HCT116 (cell line): ENCODE measurements around the gene MCEE. TPM values are rescaled to one million over a fixed set of nuclear protein-coding genes. Genes with fewer than 3 reads are reported as not detected.

Source experiments
- ATAC-seq: fragments of 200-7000 bp; cut with Tn5 transposase; 2 replicates; pipeline ENCODE4 v1.9.1; 2020; ENCODE audit warnings: mild to moderate bottlenecking, moderate library complexity
- BruUV-seq: library from RNA; stranded (reverse); fragments of 400-500 nt; replicated peaks from 2 replicates; lab custom pipeline; 2021; lab: Mats Ljungman, UMichigan
- CTCF ChIA-PET: fragments of 300-600 bp; sonication (Branson Sonifier 250); formaldehyde crosslinking; loops from one replicate; lab custom pipeline; 2021; ENCODE audit warnings: antibody characterized with exemption; lab: Charles Lee
- POLR2A ChIA-PET: fragments of 300-600, 350-600 bp; sonication (Branson Sonifier 250); formaldehyde crosslinking; loops from one replicate; lab custom pipeline; 2021; ENCODE audit warnings: antibody characterized with exemption; lab: Charles Lee
- RAD21 ChIA-PET, 2 experiments: fragments of 300-600 bp; sonication (Branson Sonifier 250); formaldehyde crosslinking; loops; one replicate each; lab custom pipeline; 2023; ENCODE audit warnings: low total read pairs in 2 of 2; ENCODE audit not compliant: uncharacterized antibody in 2 of 2, unreplicated experiment in 2 of 2, low non-redundant PET in 1 of 2; lab: Charles Lee
- DNase-seq: peaks from one replicate; pipeline ENCODE4 v3.0.0-alpha.2; 2010; ENCODE audit warnings: low read depth, low spot score
- H2AFZ ChIP-seq: fragments of 200-600 bp; shearing (Covaris generic), sonication (generic); 2 replicates; pipeline ENCODE4 v1.6.1; 2017; ENCODE audit warnings: low read depth, mixed run types, mixed read lengths, antibody characterized with exemption, low read length; ENCODE audit not compliant: poor library complexity, severe bottlenecking
- H3K27ac ChIP-seq: 2 replicates; pipeline ENCODE4 v1.5.1; 2012; ENCODE audit warnings: low read depth, low read length
- H3K27me3 ChIP-seq: fragments of 200-600 bp; sonication (generic); 2 replicates; pipeline ENCODE4 v1.6.1; 2016; ENCODE audit warnings: mixed run types, low read length, mixed read lengths; ENCODE audit not compliant: insufficient read depth
- H3K36me3 ChIP-seq, 2 experiments: fragments of 200-500 bp in 1 of 2; fragments of 200-600 bp in 1 of 2; sonication (Bioruptor generic) in 1 of 2; sonication (generic) in 1 of 2; 2 replicates each; pipeline versions ENCODE4 v1.5.1 to v1.6.1; 2014 to 2016; ENCODE audit warnings: low read length in 2 of 2, inconsistent platforms in 1 of 2, mixed read lengths in 1 of 2, mixed run types in 1 of 2; ENCODE audit not compliant: insufficient read depth in 2 of 2, control insufficient read depth in 1 of 2
- H3K4me1 ChIP-seq, 2 experiments: fragments of 200-600 bp in 1 of 2; sonication (generic) in 1 of 2; 2 replicates each; pipeline versions ENCODE4 v1.5.1 to v1.6.1; 2012 to 2017; ENCODE audit warnings: low read length in 2 of 2, inconsistent platforms in 1 of 2, mild to moderate bottlenecking in 1 of 2, mixed read lengths in 1 of 2, mixed run types in 1 of 2, moderate library complexity in 1 of 2; ENCODE audit not compliant: insufficient read depth in 2 of 2, control insufficient read depth in 1 of 2
- H3K4me2 ChIP-seq: fragments of 200-600 bp; sonication (generic); 2 replicates; pipeline ENCODE4 v1.6.1; 2017; ENCODE audit warnings: mixed run types, low read length, mixed read lengths
- H3K4me3 ChIP-seq, 2 experiments: fragments of 200-600 bp in 1 of 2; sonication (generic) in 1 of 2; replicated peaks in 1 of 2; 2 replicates each; pipeline ENCODE4 v1.5.1; 2011 to 2016; ENCODE audit warnings: low read length in 2 of 2, control low read depth in 1 of 2, low read depth in 1 of 2, mild to moderate bottlenecking in 1 of 2, mixed read lengths in 1 of 2, mixed run types in 1 of 2
- H3K79me2 ChIP-seq: fragments of 200-600 bp; sonication (generic); 2 replicates; pipeline ENCODE4 v1.6.1; 2017; ENCODE audit warnings: mild to moderate bottlenecking, mixed run types, low read length, moderate library complexity, mixed read lengths; ENCODE audit not compliant: insufficient read depth
- H3K9ac ChIP-seq: fragments of 200-600 bp; sonication (generic); 2 replicates; pipeline ENCODE4 v1.6.1; 2016; ENCODE audit warnings: low read length, mixed read lengths
- H3K9me2 ChIP-seq: fragments of 200-600 bp; sonication (generic), shearing (Covaris generic); 2 replicates; pipeline ENCODE4 v1.6.1; 2017; ENCODE audit warnings: mixed run types, mild to moderate bottlenecking, moderate library complexity; ENCODE audit not compliant: insufficient read depth
- H3K9me3 ChIP-seq, 2 experiments: fragments of 200-500 bp in 1 of 2; fragments of 200-600 bp in 1 of 2; sonication (Bioruptor generic) in 1 of 2; sonication (generic) in 1 of 2; 2 replicates each; pipeline ENCODE4 v1.6.1; 2014 to 2017; ENCODE audit warnings: low read length in 2 of 2, mixed read lengths in 2 of 2, inconsistent platforms in 1 of 2, low read depth in 1 of 2, mild to moderate bottlenecking in 1 of 2, mixed run types in 1 of 2, moderate library complexity in 1 of 2; ENCODE audit not compliant: control insufficient read depth in 1 of 2, insufficient read depth in 1 of 2
- H4K20me1 ChIP-seq: fragments of 200-600 bp; sonication (generic), shearing (Covaris generic); 2 replicates; pipeline ENCODE4 v1.6.1; 2017; ENCODE audit warnings: mixed run types, mild to moderate bottlenecking, moderate library complexity; ENCODE audit not compliant: insufficient read depth
- CBX3 ChIP-seq: IDR thresholded peaks from 2 replicates; pipeline ENCODE4 v1.6.1; 2012; ENCODE audit warnings: low read depth
- CTCF ChIP-seq, 3 experiments: fragments of 200-600 bp in 1 of 3; sonication (generic) in 1 of 3; IDR thresholded peaks in 2 of 3; conservative IDR thresholded peaks in 1 of 3; 2 replicates each; pipeline ENCODE4 v1.5.1; 2012 to 2017; ENCODE audit warnings: low read depth in 2 of 3, low read length in 2 of 3, antibody characterized with exemption in 1 of 3, borderline replicate concordance in 1 of 3, control low read depth in 1 of 3, mild to moderate bottlenecking in 1 of 3, mixed read lengths in 1 of 3, mixed run types in 1 of 3, moderate library complexity in 1 of 3; ENCODE audit not compliant: insufficient read depth in 1 of 3
- EGR1 ChIP-seq: IDR thresholded peaks from 2 replicates; pipeline ENCODE4 v1.6.1; 2012; ENCODE audit warnings: low read depth
- ELF1 ChIP-seq: IDR thresholded peaks from 2 replicates; pipeline ENCODE4 v1.6.1; 2012; ENCODE audit warnings: low read depth, borderline replicate concordance
- EZH2phosphoT487 ChIP-seq: fragments of 200-600 bp; IDR thresholded peaks from 2 replicates; pipeline ENCODE4 v1.6.1; 2018; ENCODE audit warnings: antibody characterized with exemption, borderline replicate concordance
- FOSL1 ChIP-seq: IDR thresholded peaks from 2 replicates; pipeline ENCODE4 v1.6.1; 2012; ENCODE audit warnings: low read depth
- JUND ChIP-seq: IDR thresholded peaks from 2 replicates; pipeline ENCODE4 v1.6.1; 2012
- MAX ChIP-seq: IDR thresholded peaks from 2 replicates; pipeline ENCODE4 v1.6.1; 2012
- POLR2A ChIP-seq: IDR thresholded peaks from 2 replicates; pipeline ENCODE4 v1.7.0; 2011; ENCODE audit warnings: borderline replicate concordance; ENCODE audit not compliant: insufficient read depth, insufficient read length; ENCODE audit errors: extremely low read depth
- POLR2AphosphoS5 ChIP-seq: IDR thresholded peaks from 2 replicates; pipeline ENCODE4 v1.6.1; 2011; ENCODE audit warnings: mild to moderate bottlenecking, low read depth, low read length, moderate library complexity
- RAD21 ChIP-seq: IDR thresholded peaks from 2 replicates; pipeline ENCODE4 v1.6.1; 2012; ENCODE audit warnings: low read depth, mild to moderate bottlenecking
- REST ChIP-seq: IDR thresholded peaks from 2 replicates; pipeline ENCODE4 v1.6.1; 2012; ENCODE audit warnings: low read depth
- SIN3A ChIP-seq: IDR thresholded peaks from 2 replicates; pipeline ENCODE4 v1.6.1; 2012; ENCODE audit warnings: low read depth
- SP1 ChIP-seq: IDR thresholded peaks from 2 replicates; pipeline ENCODE4 v1.6.1; 2012; ENCODE audit warnings: low read depth
- SRF ChIP-seq: IDR thresholded peaks from 2 replicates; pipeline ENCODE4 v1.6.1; 2012; ENCODE audit warnings: low read depth
- TCF7L2 ChIP-seq: IDR thresholded peaks from 2 replicates; pipeline ENCODE4 v1.7.0; 2011; ENCODE audit warnings: borderline replicate concordance, inconsistent platforms; ENCODE audit not compliant: insufficient read depth, insufficient read length; ENCODE audit errors: extremely low read depth
- YY1 ChIP-seq: IDR thresholded peaks from 2 replicates; pipeline ENCODE4 v1.6.1; 2011; ENCODE audit warnings: low read length, low read depth, moderate library complexity, mild to moderate bottlenecking; ENCODE audit not compliant: insufficient replicate concordance; ENCODE audit errors: extremely low read depth
- ZBTB33 ChIP-seq: IDR thresholded peaks from 2 replicates; pipeline ENCODE4 v1.6.1; 2011; ENCODE audit warnings: mild to moderate bottlenecking, low read length, moderate library complexity; ENCODE audit not compliant: insufficient replicate concordance; ENCODE audit errors: extremely low read depth
- ZFX ChIP-seq: fragments of 450-650 bp; IDR thresholded peaks from 2 replicates; pipeline ENCODE4 v1.6.1; 2017
- intact Hi-C: fragments of 100-400 bp; cut with micrococcal nuclease; formaldehyde crosslinking; loops from 2 replicates; pipeline ENCODE4 v1.10.0; 2022
- total RNA-seq: library from RNA; stranded (reverse); gene quantifications from one replicate; pipeline ENCODE4 v1.2.1, GENCODE V29; 2021; ENCODE audit not compliant: unreplicated experiment

Gene MCEE
- total RNA-seq, 1 experiment from 2014 or later = 9.0 TPM

GRCh38 chr2:71068218-71069035 lies 61.6 kb downstream of the MCEE start, which contains the start of gene NAGK:
TSS of gene NAGK (plus strand) at chr2:71068648. CDS start at chr2:71068684, 36 bp downstream.
- Histone ChIP-seq H4K20me1 (no peaks in the 10 kb centered on the region), H3K27ac (peak within 1 kb of the TSS; percentile 62), H3K4me3 (peak within 1 kb of the TSS; percentile 82 to 83), H3K4me1 (peaks cover 10 to 22% of the 10 kb centered on the region in 2 experiments), H3K27me3 (no peaks in the 10 kb centered on the region), H3K9me3 (no peaks in the 10 kb centered on the region), H3K4me2 (peak within 1 kb of the TSS; percentile 100), H3K36me3 (no peaks in the 10 kb centered on the region), H3K9me2 (no peaks in the 10 kb centered on the region), H3K79me2 (no peaks in the 10 kb centered on the region), H3K9ac (peak within 1 kb of the TSS; percentile 75), H2AFZ (peak within 1 kb of the TSS; percentile 63)
- CTCF ChIA-PET = interaction anchor here (1.1 to 1.8 kb wide), 3 partner anchors 18 to 67 kb away, joined by 3 to 8 read pairs (median 5); no protein-coding TSS in a partner anchor
- DNase-seq (peak; percentile 82), ATAC-seq (peak; percentile 92)
- RAD21 ChIA-PET = interaction anchor here in 1 of 2 experiments (0.7 kb wide), 1 partner anchor 866 kb away, joined by 3 read pairs; no protein-coding TSS in a partner anchor
- POLR2A ChIA-PET = interaction anchor here (0.9 to 1.4 kb wide), 3 partner anchors 9 to 32 kb away, joined by 4 to 5 read pairs (median 5); no protein-coding TSS in a partner anchor
- TSS peak; percentile 70 for BruUV-seq
- intact Hi-C loops = no loop called here
- TF ChIP-seq CBX3 = peak; percentile 91
- TF ChIP-seq POLR2AphosphoS5 = peak; percentile 96
- peak; percentile 65; the same call in 1 of the 2 replicates for TF ChIP-seq SP1
- no peak for TF ChIP-seq SRF
- peak; percentile 20 for TF ChIP-seq TCF7L2
- no peak for TF ChIP-seq CTCF (IDR thresholded peaks at IDR 0.05 in 2 of 3, conservative IDR thresholded peaks at IDR 0.05 in 1 of 3; ENCODE audit: borderline replicate concordance in 1 of 3, insufficient read depth in 1 of 3, low read depth in 2 of 3, low read length in 2 of 3)
- peak; percentile 95 for TF ChIP-seq MAX
- TF ChIP-seq ZFX = no peak
- TF ChIP-seq EGR1 = no peak
- TF ChIP-seq ZBTB33 = peak; percentile 52
- no peak for TF ChIP-seq JUND
- peak; percentile 74; the same call in 1 of the 2 replicates for TF ChIP-seq ELF1
- no peak for TF ChIP-seq FOSL1
- peak; percentile 86 for TF ChIP-seq YY1
- no peak for TF ChIP-seq EZH2phosphoT487
- no peak for TF ChIP-seq REST
- TF ChIP-seq POLR2A = peak; percentile 96
- TF ChIP-seq RAD21 = no peak
- TF ChIP-seq SIN3A = peak; percentile 94
